ENCODE measurements around the gene TLN1.
A peak's percentile ranks its signal among the peaks of the same experiment; 100 is the strongest.

Gene TLN1

GRCh38 chr9:35732800-35733541 is 976 bp upstream of the TLN1 start:
- H3K4me3 ChIP-seq (ENCODE audit: control insufficient read depth, low read depth, low read length): peak overlapping the region; percentile 98
- no peak for TF ChIP-seq CTCF (conservative IDR thresholded peaks at IDR 0.05; ENCODE audit: control insufficient read depth, insufficient read depth, low read depth, low read length)
- peak; percentile 60 for DNase-seq (ENCODE audit: low read depth)

GRCh38 chr9:35731415-35732184 is 395 bp downstream of the TLN1 start:
- H3K4me3 ChIP-seq (ENCODE audit: control insufficient read depth, low read depth, low read length): peak overlapping the region; percentile 98
- no peak for DNase-seq (ENCODE audit: low read depth)
- TF ChIP-seq CTCF (conservative IDR thresholded peaks at IDR 0.05; ENCODE audit: control insufficient read depth, insufficient read depth, low read depth, low read length): no peak

GRCh38 chr9:35730486-35730854 is 1.5 kb downstream of the TLN1 start:
- peak overlapping the region; percentile 98 for H3K4me3 ChIP-seq (ENCODE audit: control insufficient read depth, low read depth, low read length)
- TF ChIP-seq CTCF (conservative IDR thresholded peaks at IDR 0.05; ENCODE audit: control insufficient read depth, insufficient read depth, low read depth, low read length): no peak
- DNase-seq (ENCODE audit: low read depth): no peak

- TF ChIP-seq CTCF (conservative IDR thresholded peaks at IDR 0.05; ENCODE audit: control insufficient read depth, insufficient read depth, low read depth, low read length): peak; percentile 75
- peak; percentile 92 for DNase-seq (ENCODE audit: low read depth)
- peak overlapping the region; percentile 98 for H3K4me3 ChIP-seq (ENCODE audit: control insufficient read depth, low read depth, low read length)
Measured at GRCh38 chr9:35729700-35730485, 2.1 kb downstream of the TLN1 start.

- no peak for TF ChIP-seq CTCF (conservative IDR thresholded peaks at IDR 0.05; ENCODE audit: control insufficient read depth, insufficient read depth, low read depth, low read length)
- peak overlapping the region; percentile 98 for H3K4me3 ChIP-seq (ENCODE audit: control insufficient read depth, low read depth, low read length)
- DNase-seq (ENCODE audit: low read depth): no peak
Measured at GRCh38 chr9:35729101-35729500, 2.9 kb downstream of the TLN1 start.
